K562 (cell line): ENCODE data around the gene POLR1C. TPM values are rescaled to one million over a fixed set of nuclear protein-coding genes. Genes with fewer than 3 reads are reported as not detected.

Source experiments
- BRD4 ChIP-seq: fragments of 200-600 bp; sonication (generic); IDR thresholded peaks from 2 replicates; pipeline ENCODE4 v1.6.1; 2017; ENCODE audit warnings: inconsistent platforms
- BRD9 ChIP-seq: fragments of 450-650 bp; IDR thresholded peaks from 2 replicates; pipeline ENCODE4 v1.6.1; 2018; ENCODE audit warnings: low read depth; ENCODE audit not compliant: partially characterized antibody
- CC2D1A ChIP-seq: fragments of 450-650 bp; IDR thresholded peaks from 2 replicates; pipeline ENCODE4 v1.6.1; 2017; ENCODE audit warnings: mild to moderate bottlenecking
- CEBPZ ChIP-seq: fragments of 150-350 bp; IDR thresholded peaks from 2 replicates; pipeline ENCODE4 v1.6.1; 2014; ENCODE audit warnings: low read depth, mild to moderate bottlenecking, low read length, borderline replicate concordance
- CTCFL ChIP-seq: IDR thresholded peaks from 2 replicates; pipeline ENCODE4 v1.6.1; 2011; ENCODE audit warnings: borderline replicate concordance, low read depth, mild to moderate bottlenecking, moderate library complexity, low read length; ENCODE audit not compliant: insufficient read depth, poor library complexity, severe bottlenecking
- HMG20B ChIP-seq: fragments of 250-450 bp; sonication (Bioruptor Pico); IDR thresholded peaks from 2 replicates; pipeline ENCODE4 v1.5.0; 2021; ENCODE audit warnings: mild to moderate bottlenecking
- MAFG ChIP-seq: fragments of 450-650 bp; conservative IDR thresholded peaks from 2 replicates; pipeline ENCODE4 v1.6.1; 2016; ENCODE audit warnings: missing genetic modification characterization, missing compliant biosample characterization
- MEIS2 ChIP-seq: fragments of 450-650 bp; IDR thresholded peaks from 2 replicates; pipeline ENCODE4 v1.6.1; 2014; ENCODE audit warnings: mild to moderate bottlenecking; ENCODE audit not compliant: partially characterized antibody
- MNT ChIP-seq, 2 experiments: fragments of 450-650 bp; conservative IDR thresholded peaks; 2 replicates each; pipeline ENCODE4 v1.6.1; 2017; ENCODE audit warnings: mild to moderate bottlenecking in 2 of 2, moderate library complexity in 2 of 2
- MYC ChIP-seq, 2 experiments: fragments of 250-450 bp in 1 of 2; sonication (Bioruptor Pico) in 1 of 2; IDR thresholded peaks; 2 replicates each; pipeline versions ENCODE4 v1.5.1 to v1.6.1; 2012 to 2021; ENCODE audit warnings: low read depth in 2 of 2, borderline replicate concordance in 1 of 2, improper control_type of control experiment in 1 of 2, low read length in 1 of 2, mild to moderate bottlenecking in 1 of 2, moderate library complexity in 1 of 2
- NFATC3 ChIP-seq: fragments of 450-650 bp; IDR thresholded peaks from 2 replicates; pipeline ENCODE4 v1.6.1; 2017; ENCODE audit warnings: mild to moderate bottlenecking
- NKRF ChIP-seq: fragments of 450-650 bp; IDR thresholded peaks from 2 replicates; pipeline ENCODE4 v1.6.1; 2016; ENCODE audit warnings: borderline replicate concordance
- PTTG1 ChIP-seq: fragments of 450-650 bp; IDR thresholded peaks from 2 replicates; pipeline ENCODE4 v1.6.1; 2016; ENCODE audit warnings: low read depth, mild to moderate bottlenecking, missing genetic modification characterization, missing compliant biosample characterization
- SAP30 ChIP-seq: fragments of 200-600 bp; sonication (generic); IDR thresholded peaks from 2 replicates; pipeline ENCODE4 v1.6.1; 2012; ENCODE audit warnings: borderline replicate concordance, low read depth, mild to moderate bottlenecking, moderate library complexity, low read length, control low read depth, inconsistent platforms; ENCODE audit not compliant: insufficient read depth, poor library complexity, severe bottlenecking
- U2AF2 ChIP-seq: fragments of 200-400 bp; formaldehyde crosslinking; optimal IDR thresholded peaks from 2 replicates; pipeline ENCODE3; 2017; ENCODE audit warnings: low read depth, mild to moderate bottlenecking, low read length
- ZFP36 ChIP-seq: fragments of 150-350 bp; IDR thresholded peaks from 2 replicates; pipeline ENCODE4 v1.6.1; 2018; ENCODE audit warnings: low read length, low read depth; ENCODE audit not compliant: partially characterized antibody
- ZNF551 ChIP-seq: fragments of 250-450 bp; sonication (Bioruptor Pico); IDR thresholded peaks from 2 replicates; pipeline ENCODE4 v1.5.0; 2021; ENCODE audit warnings: mild to moderate bottlenecking, moderate library complexity
- polyA plus RNA-seq, 8 experiments: library from polyadenylated mRNA; depleted of rRNA in 4 of 8; stranded (reverse) in 5 of 8; unstranded in 3 of 8; fragments of >200 nt; fragmentation: Nextera tagmentation in 2 of 8; fragmentation: Illumina TruSeq in 1 of 8; extraction: Ambion mirVana in 2 of 8; extraction: Trizol in 1 of 8; gene quantifications; 2 replicates each; pipeline versions ENCODE4 v1.2.1 to v1.2.3, GENCODE V29; 2011 to 2014; ENCODE audit warnings: inconsistent platforms in 1 of 8, missing spikeins in 1 of 8
- total RNA-seq, 7 experiments: library from RNA; depleted of rRNA in 6 of 7; stranded (reverse); fragments of >200 nt in 6 of 7; fragmentation: Illumina TruSeq in 2 of 7; extraction: Trizol in 2 of 7; gene quantifications; 2 replicates each; pipeline versions ENCODE4 v1.2.1 to v1.2.3, GENCODE V29; 2011 to 2021; ENCODE audit warnings: low replicate concordance in 1 of 7

Gene POLR1C
- total and polyA plus RNA-seq, 9 of the 15 experiments (the other 6 are each of a cell fraction or from before 2014, with no cell fraction given), result 83.5 to 429 (median 120) TPM

- no peak for TF ChIP-seq PTTG1
- TF ChIP-seq MYC (IDR thresholded peaks at IDR 0.05; ENCODE audit: low read depth, low read length), result no peak
- TF ChIP-seq MYC (CRISPR knock-in tag; IDR thresholded peaks at IDR 0.05; ENCODE audit: borderline replicate concordance, low read depth), result no peak
- TF ChIP-seq CC2D1A, result no peak; the same call in 1 of the 2 replicates
- no peak for TF ChIP-seq CEBPZ
- no peak for TF ChIP-seq SAP30
- TF ChIP-seq HMG20B (CRISPR knock-in tag), result no peak
- 0 out of 4 replicates have a peak, but pooled peaks of 1 of the 2 experiments have one; percentile 5 for TF ChIP-seq MNT (conservative IDR thresholded peaks at IDR 0.05)
- TF ChIP-seq U2AF2, result no peak
- no peak for TF ChIP-seq MEIS2
- no peak for TF ChIP-seq ZFP36
- peak; percentile 94 for TF ChIP-seq CTCFL
- no peak for TF ChIP-seq BRD4
- no peak for TF ChIP-seq NFATC3
- TF ChIP-seq BRD9, result no peak
- no peak for TF ChIP-seq ZNF551 (CRISPR knock-in tag)
- no peak for TF ChIP-seq MAFG (tag)
- no peak for TF ChIP-seq NKRF
These were observed 10.0 kb upstream of the POLR1C start (continued) for GRCh38 chr6:43506667-43507471.
